IPS DF 4.7 (cell line): ENCODE measurements around the gene CALN1.

ENCODE experiments used
- DNase-seq: peaks from one replicate; pipeline ENCODE4 v3.0.0-alpha.2; 2013; ENCODE audit warnings: low spot score; ENCODE audit errors: extremely low read depth

Gene CALN1

GRCh38 chr7:72326365-72326764, 85.8 kb downstream of the CALN1 start:
- DNase-seq, result no peak

- no peak for DNase-seq
Observed at GRCh38 chr7:72325561-72325960, 86.6 kb downstream of the CALN1 start.

- no peak for DNase-seq
Observed at GRCh38 chr7:72321637-72322036, 90.5 kb downstream of the CALN1 start.

GRCh38 chr7:72321081-72321480, 91.1 kb downstream of the CALN1 start:
- DNase-seq, result no peak

- DNase-seq, result no peak
Observed at GRCh38 chr7:72317341-72317740, 94.8 kb downstream of the CALN1 start.

- no peak for DNase-seq
Observed at GRCh38 chr7:72316148-72316547, 96.0 kb downstream of the CALN1 start.

DNA sequence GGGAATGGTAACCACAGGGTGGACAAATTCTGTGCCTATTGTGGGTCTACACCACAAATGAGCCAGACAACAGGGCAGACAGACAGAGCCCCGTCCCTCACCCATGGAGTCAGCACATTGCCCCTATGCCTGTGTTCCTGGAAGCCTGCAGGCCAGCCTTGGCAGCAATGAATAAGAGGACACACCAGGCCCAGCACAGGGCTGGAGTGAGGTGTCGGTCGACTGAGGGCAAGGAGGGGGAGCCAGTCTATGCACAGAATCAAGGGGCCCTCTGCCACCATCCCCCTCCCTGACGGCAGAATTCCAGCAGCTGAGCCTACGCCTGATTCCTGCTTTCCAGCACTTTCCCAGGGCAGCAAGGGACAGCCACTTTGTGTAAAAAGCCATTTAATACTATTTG, 98.2 kb downstream of the CALN1 start:
- DNase-seq, result no peak

DNA sequence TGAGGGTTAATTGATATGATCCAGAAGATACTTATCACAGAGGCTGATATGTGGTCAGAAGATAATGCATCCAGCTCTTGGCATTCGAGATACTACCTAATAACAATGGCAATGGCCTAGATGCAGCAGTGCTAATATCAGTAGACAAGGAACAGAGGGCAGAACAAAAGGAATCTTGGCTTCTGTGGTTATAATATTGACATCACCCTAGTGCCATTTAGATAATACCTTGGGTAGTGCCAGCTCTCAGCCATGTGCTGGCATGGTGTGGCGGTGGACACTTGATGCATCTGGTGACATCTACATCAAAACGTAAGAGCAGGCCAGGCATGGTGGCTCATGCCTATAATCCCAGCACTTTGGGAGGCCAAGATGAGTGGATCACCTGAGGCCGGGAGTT, 101.8 kb downstream of the CALN1 start:
- no peak for DNase-seq

DNA sequence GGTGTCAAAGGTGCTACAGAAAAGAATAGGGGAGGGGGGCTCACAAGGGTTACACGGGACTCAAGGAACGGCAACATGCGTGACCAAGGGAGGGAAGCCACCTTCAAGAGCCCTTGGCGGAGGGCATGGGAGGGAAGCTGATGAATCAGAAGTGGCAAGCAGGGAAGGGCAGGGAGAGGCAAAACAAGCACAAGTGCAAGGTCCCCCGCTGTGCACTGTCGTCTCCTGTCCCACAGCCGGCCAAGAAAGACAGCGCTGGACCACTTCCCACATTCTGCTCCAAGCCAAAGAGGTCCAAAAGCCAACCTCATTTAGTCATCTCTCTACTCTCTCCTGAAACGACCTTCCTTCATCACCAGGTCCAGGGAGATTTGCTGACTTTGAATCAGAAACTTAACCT, 102.7 kb downstream of the CALN1 start:
- no peak for DNase-seq

GRCh38 chr7:72308986-72309385, 103.2 kb downstream of the CALN1 start:
- DNase-seq, result no peak

DNA sequence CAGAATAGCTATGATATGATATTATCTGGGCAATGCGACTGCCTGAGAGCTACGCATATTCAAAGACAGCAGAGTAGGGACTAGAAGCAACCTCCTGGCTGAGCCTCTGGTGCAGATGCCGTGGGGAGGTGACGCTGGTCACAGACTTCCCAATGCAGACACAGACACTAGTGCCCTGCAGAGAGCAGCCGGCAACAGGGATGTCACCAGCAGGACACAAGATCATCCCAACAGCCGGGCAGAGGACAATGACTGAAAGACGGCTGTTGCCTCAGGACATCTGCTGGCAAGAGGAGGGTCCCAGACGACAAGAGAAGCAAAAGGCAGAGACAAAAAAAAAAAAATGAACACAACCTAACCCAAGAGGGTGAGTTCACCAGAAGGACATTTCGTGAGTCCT, 104.6 kb downstream of the CALN1 start:
- DNase-seq, result no peak

DNA sequence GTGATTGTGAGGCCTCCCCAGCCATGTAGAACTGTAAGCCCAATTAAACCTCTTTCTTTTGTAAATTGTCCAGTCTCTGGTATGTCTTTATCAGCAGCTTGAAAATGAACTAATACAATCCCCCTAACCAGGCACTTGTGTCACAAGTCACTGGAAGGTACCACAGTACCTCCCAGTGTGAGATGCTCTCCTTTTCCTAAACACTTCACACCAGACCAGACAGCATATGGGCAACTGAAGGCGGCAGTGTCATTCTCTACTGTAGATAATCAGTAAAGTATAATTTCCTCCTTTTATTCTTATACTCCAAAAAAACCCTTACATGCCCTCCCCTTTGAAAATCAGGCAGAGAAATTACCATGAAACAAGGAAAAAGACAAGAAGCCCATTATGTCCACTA, 113.2 kb downstream of the CALN1 start:
- no peak for DNase-seq

- no peak for DNase-seq
Observed at GRCh38 chr7:72298091-72298490, 114.0 kb downstream of the CALN1 start.

- DNase-seq, result no peak
Observed at GRCh38 chr7:72297636-72298035, 114.5 kb downstream of the CALN1 start.

- no peak for DNase-seq
Observed at GRCh38 chr7:72292794-72293193, 119.3 kb downstream of the CALN1 start.

GRCh38 chr7:72292118-72292517, 120.0 kb downstream of the CALN1 start:
- no peak for DNase-seq

DNA sequence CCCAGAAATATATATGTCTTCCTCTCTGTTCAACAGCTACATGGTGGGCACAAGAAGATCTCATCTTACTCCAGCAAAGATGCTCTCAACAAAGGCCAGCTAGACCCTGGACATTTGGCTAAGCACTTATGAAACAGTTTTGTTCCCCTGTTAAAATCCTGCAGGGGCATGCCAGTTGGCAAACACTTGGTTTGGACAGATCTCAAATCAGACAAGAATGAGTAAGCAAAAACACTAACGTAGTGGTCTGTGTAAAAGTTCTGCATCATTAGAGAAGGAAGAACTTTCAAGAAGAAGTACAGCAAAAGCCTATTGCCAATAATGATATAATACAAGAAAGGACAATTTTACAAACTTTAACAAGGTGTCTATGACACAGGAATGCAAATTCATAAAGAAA, 125.6 kb downstream of the CALN1 start:
- DNase-seq, result no peak

- no peak for DNase-seq
Observed at GRCh38 chr7:72283309-72283708, 128.8 kb downstream of the CALN1 start.

- no peak for DNase-seq
Observed at GRCh38 chr7:72281308-72281707, 130.8 kb downstream of the CALN1 start.

GRCh38 chr7:72279203-72279602, 132.9 kb downstream of the CALN1 start:
- DNase-seq, result no peak

- no peak for DNase-seq
Observed at GRCh38 chr7:72278550-72278949, 133.6 kb downstream of the CALN1 start.

- DNase-seq, result no peak
Observed at GRCh38 chr7:72275382-72276070, 136.6 kb downstream of the CALN1 start.

- no peak for DNase-seq
Observed at GRCh38 chr7:72272479-72272878, 139.7 kb downstream of the CALN1 start.

- DNase-seq, result no peak
Observed at GRCh38 chr7:72268796-72269195, 143.3 kb downstream of the CALN1 start.
